HUES6 (cell line): Measurements from ENCODE around the gene GALNT11.

Source experiments
- H3K27ac ChIP-seq: 2 replicates; pipeline ENCODE4 v1.7.0; 2013; ENCODE audit warnings: low read depth, mild to moderate bottlenecking, low read length, inconsistent platforms
- H3K27me3 ChIP-seq: 2 replicates; pipeline ENCODE4 v1.6.1; 2013; ENCODE audit warnings: low read length; ENCODE audit not compliant: control insufficient read depth, insufficient read depth
- H3K36me3 ChIP-seq: 2 replicates; pipeline ENCODE4 v1.6.1; 2013; ENCODE audit warnings: low read length; ENCODE audit not compliant: control insufficient read depth, insufficient read depth
- H3K4me1 ChIP-seq: 2 replicates; pipeline ENCODE4 v1.6.1; 2013; ENCODE audit warnings: low read length; ENCODE audit not compliant: control insufficient read depth, insufficient read depth
- H3K4me3 ChIP-seq: 2 replicates; pipeline ENCODE4 v1.5.1; 2013; ENCODE audit warnings: low read depth, low read length
- H3K9ac ChIP-seq: one replicate; pipeline ENCODE4 v1.6.1; 2013; ENCODE audit warnings: mild to moderate bottlenecking, low read length
- H3K9me3 ChIP-seq: 2 replicates; pipeline ENCODE4 v1.6.1; 2013; ENCODE audit warnings: low read depth, low read length; ENCODE audit not compliant: control insufficient read depth, insufficient read depth

The GALNT11 gene

DNA sequence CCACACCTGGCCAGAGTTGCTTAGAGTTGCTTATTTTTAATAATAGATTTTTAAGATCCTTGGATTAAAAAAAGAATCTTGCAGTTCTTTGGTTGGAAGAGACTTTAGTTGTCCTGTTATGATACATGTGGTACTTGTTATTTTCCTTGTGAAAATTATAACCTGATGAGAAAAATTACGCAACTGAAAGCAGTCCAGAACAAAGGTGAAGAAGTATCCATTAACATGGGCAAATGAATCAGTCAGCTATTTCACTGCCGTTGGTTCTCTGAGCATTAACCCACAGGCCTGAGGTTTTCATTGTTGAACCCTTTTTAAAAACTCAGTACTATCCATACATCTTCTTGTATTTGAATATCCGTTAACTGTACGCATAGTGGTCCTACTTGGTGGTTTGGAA is 68.2 kb downstream of the GALNT11 start:
- Histone ChIP-seq H3K27me3 (no peaks in the 10 kb centered on the region), H3K27ac (no peak overlapping the region), H3K9ac (no peak overlapping the region), H3K36me3 (no peaks in the 10 kb centered on the region), H3K4me3 (no peak overlapping the region), H3K4me1 (no peaks in the 10 kb centered on the region), H3K9me3 (peaks cover 8% of the 10 kb centered on the region)

GRCh38 chr7:152095771-152096170 is 70.3 kb downstream of the GALNT11 start:
- Histone ChIP-seq H3K9ac (no peak overlapping the region), H3K4me1 (no peaks in the 10 kb centered on the region), H3K27me3 (no peaks in the 10 kb centered on the region), H3K36me3 (no peaks in the 10 kb centered on the region), H3K27ac (no peak overlapping the region), H3K4me3 (no peak overlapping the region), H3K9me3 (no peaks in the 10 kb centered on the region)

DNA sequence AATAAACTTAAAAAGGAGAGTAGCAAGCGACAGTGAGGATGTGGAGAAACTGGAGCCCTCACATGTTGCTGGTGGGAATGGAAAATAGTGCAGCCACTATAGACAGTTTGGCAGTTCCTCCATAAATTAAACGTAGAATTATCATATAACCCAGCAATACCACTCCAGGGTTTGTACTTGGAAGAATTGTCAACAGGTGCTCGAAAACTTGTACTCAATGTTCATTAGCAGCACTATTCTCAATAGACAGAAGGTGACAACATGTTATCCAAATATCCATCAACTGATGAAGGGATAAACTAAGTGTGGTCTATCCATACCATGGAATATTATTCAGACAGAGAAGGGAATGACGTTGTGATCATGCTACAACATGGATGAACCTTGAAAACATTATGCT is 71.9 kb downstream of the GALNT11 start:
- Histone ChIP-seq H3K9ac (no peak overlapping the region), H3K27ac (no peak overlapping the region), H3K4me1 (no peaks in the 10 kb centered on the region), H3K4me3 (no peak overlapping the region), H3K9me3 (no peaks in the 10 kb centered on the region), H3K36me3 (peaks cover 5% of the 10 kb centered on the region; the same call in 1 of the 2 replicates), H3K27me3 (no peaks in the 10 kb centered on the region)

DNA sequence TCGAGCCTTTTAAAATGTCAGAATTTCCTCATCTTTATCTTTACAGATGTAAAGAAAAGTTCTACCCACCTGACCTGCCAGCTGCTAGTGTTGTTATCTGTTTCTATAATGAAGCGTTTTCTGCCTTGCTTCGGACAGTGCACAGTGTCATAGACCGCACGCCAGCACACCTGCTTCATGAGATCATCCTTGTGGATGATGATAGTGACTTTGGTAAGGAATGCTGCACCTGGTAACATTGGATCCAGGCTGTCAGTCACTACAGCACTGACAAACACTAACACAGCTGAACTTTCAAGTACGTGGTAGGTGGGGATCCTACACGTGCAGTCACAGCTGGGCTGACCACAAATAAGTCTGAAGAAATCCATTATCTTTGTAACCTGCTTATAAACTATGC is 77.6 kb downstream of the GALNT11 start:
- H3K4me1 ChIP-seq: no peaks in the 10 kb centered on the region
- H3K36me3 ChIP-seq: peaks cover 16% of the 10 kb centered on the region
- no peaks in the 10 kb centered on the region for H3K27me3 ChIP-seq
- no peak overlapping the region for H3K4me3 ChIP-seq
- H3K9ac ChIP-seq: no peak overlapping the region
- no peak overlapping the region for H3K27ac ChIP-seq
- H3K9me3 ChIP-seq: no peaks in the 10 kb centered on the region

GRCh38 chr7:152103691-152104090 is 78.2 kb downstream of the GALNT11 start:
- H3K27me3 ChIP-seq: no peaks in the 10 kb centered on the region
- H3K4me3 ChIP-seq: no peak overlapping the region
- no peaks in the 10 kb centered on the region for H3K9me3 ChIP-seq
- H3K36me3 ChIP-seq: peaks cover 16% of the 10 kb centered on the region
- no peaks in the 10 kb centered on the region for H3K4me1 ChIP-seq
- H3K9ac ChIP-seq: no peak overlapping the region
- H3K27ac ChIP-seq: no peak overlapping the region

GRCh38 chr7:152105205-152105604 is 79.7 kb downstream of the GALNT11 start:
- peaks cover 16% of the 10 kb centered on the region for H3K36me3 ChIP-seq

DNA sequence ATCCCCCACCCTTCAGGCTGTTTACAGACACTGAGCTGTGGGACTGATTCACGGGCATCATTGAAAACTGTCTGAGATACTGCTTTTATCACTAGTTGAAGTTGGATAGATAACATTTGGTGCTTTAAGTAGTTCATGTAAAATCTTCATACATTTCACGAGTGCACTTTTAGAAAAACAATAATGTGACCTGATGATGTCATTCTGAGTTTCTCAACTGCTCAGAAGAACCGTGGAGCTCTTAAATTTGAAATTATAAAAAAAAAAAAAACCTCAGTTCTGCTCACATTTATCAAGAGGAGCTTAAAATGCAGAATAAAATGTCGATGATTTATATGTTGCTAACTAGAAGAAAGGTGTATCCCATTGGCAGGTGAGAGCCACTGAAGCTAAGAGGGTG is 81.5 kb downstream of the GALNT11 start:
- peaks cover 18% of the 10 kb centered on the region for H3K36me3 ChIP-seq

More at GRCh38 chr7:152105205-152105604, 79.7 kb downstream of the GALNT11 start:
- Histone ChIP-seq H3K27ac (no peak overlapping the region), H3K9me3 (no peaks in the 10 kb centered on the region), H3K4me1 (no peaks in the 10 kb centered on the region), H3K9ac (no peak overlapping the region), H3K27me3 (no peaks in the 10 kb centered on the region), H3K4me3 (no peak overlapping the region)

GRCh38 chr7:152107945-152108344 is 82.5 kb downstream of the GALNT11 start:
- no peaks in the 10 kb centered on the region for H3K27me3 ChIP-seq
- no peak overlapping the region for H3K9ac ChIP-seq
- H3K9me3 ChIP-seq: no peaks in the 10 kb centered on the region
- H3K4me1 ChIP-seq: no peaks in the 10 kb centered on the region
- no peak overlapping the region for H3K4me3 ChIP-seq
- H3K27ac ChIP-seq: no peak overlapping the region
- peaks cover 16% of the 10 kb centered on the region for H3K36me3 ChIP-seq

More for the DNA sequence above, 81.5 kb downstream of the GALNT11 start:
- H3K27ac ChIP-seq: no peak overlapping the region
- H3K27me3 ChIP-seq: no peaks in the 10 kb centered on the region
- H3K4me1 ChIP-seq: no peaks in the 10 kb centered on the region
- H3K4me3 ChIP-seq: no peak overlapping the region
- H3K9me3 ChIP-seq: no peaks in the 10 kb centered on the region
- H3K9ac ChIP-seq: no peak overlapping the region

GRCh38 chr7:152108359-152108758 is 82.9 kb downstream of the GALNT11 start:
- no peaks in the 10 kb centered on the region for H3K4me1 ChIP-seq
- H3K27me3 ChIP-seq: no peaks in the 10 kb centered on the region
- H3K4me3 ChIP-seq: no peak overlapping the region
- H3K9ac ChIP-seq: no peak overlapping the region
- no peak overlapping the region for H3K27ac ChIP-seq
- H3K36me3 ChIP-seq: peaks cover 15% of the 10 kb centered on the region
- H3K9me3 ChIP-seq: no peaks in the 10 kb centered on the region

DNA sequence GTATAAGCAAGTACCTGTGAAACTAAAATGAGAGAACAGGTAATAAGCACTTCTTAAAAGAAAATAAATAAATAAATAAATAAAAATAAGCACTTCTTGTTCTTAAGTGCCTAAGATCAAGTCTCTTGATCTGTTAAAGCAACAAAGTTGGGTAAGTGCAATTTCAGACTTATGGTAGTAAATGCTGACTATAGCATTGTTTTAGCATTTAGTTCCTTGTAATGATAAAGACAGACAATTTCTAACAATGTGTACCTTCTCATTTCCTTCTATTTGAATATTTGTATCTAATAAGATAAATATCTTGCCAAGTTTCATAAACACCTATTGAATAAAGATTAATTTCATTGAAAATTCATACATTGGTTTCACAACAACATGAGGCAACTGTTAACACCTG is 87.4 kb downstream of the GALNT11 start:
- Histone ChIP-seq H3K9me3 (no peaks in the 10 kb centered on the region), H3K27me3 (no peaks in the 10 kb centered on the region), H3K4me3 (no peak overlapping the region), H3K9ac (no peak overlapping the region), H3K27ac (no peak overlapping the region), H3K36me3 (peaks cover 28% of the 10 kb centered on the region), H3K4me1 (no peaks in the 10 kb centered on the region)

DNA sequence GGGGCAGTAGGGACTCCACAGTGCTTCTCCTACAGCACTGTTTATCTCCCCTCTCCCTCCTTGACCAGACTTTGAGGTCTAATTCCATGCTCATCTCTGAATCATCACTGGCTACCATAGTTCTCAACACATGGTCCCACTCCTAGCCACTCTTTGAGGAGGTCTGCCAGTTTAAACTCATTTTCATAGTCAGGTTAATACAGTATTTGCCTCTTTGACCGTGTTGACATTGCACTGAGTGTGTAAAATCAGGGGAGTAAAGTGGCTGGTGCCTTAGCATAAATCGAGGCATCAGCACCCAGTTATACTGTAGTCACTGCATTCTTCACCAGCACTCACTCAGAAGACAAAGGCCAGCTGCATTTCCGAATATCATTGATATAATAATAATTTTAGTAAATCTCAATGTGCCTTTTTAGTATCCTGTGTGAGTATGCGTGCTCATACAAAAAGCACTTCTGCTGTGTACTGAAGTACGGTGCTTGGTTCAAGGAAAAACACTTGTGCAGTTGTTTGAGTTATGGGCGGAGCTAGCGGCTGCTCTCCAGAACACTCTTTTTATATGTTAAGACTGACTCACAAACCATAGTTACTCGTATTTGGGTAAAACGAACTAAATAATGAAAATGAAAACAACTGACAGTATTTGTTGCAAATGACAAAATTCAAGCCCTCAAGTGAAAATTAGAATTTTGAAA is 89.7 kb downstream of the GALNT11 start:
- Histone ChIP-seq H3K36me3 (peaks cover 51% of the 10 kb centered on the region), H3K4me3 (no peak overlapping the region), H3K9ac (no peak overlapping the region), H3K9me3 (no peaks in the 10 kb centered on the region), H3K4me1 (no peaks in the 10 kb centered on the region), H3K27ac (no peak overlapping the region), H3K27me3 (no peaks in the 10 kb centered on the region)
